GM12801 (cell line): ENCODE data around the gene CLEC16A.

Source experiments
- CTCF ChIP-seq: IDR thresholded peaks from one replicate; pipeline ENCODE4 v1.5.1; 2011; ENCODE audit warnings: control low read depth; ENCODE audit not compliant: insufficient read length; ENCODE audit errors: extremely low read depth

The CLEC16A gene

GRCh38 chr16:10938796-10939648, 5.3 kb upstream of the CLEC16A start:
- no peak for TF ChIP-seq CTCF

DNA sequence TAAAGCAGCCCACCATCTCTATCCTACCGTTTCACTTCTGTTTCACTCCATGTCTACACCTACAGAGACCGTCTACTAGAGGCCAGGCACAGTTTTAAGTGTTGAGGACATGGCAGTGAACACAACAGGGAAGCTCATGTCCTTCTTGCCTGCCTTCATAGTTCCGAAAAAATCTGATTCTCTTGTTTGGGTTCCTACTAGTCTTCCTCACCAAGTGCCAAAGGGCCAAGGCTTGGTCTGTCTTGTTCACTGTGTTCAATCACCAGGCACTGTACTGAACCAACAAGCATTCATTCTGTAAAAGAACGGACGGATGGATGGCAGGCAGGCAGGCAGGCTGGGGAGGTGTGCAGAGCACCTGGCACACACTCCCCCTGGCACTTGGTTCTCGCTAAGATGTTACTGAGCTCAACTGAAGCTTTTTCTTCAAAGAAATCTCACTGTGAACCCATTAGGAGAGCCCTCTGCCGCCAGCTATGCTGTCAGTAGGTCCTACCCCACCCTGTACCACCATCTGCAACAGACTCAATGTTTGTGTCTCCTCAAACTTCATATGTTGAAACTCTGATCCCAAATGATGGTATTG, 4.6 kb upstream of the CLEC16A start:
- TF ChIP-seq CTCF = no peak

DNA sequence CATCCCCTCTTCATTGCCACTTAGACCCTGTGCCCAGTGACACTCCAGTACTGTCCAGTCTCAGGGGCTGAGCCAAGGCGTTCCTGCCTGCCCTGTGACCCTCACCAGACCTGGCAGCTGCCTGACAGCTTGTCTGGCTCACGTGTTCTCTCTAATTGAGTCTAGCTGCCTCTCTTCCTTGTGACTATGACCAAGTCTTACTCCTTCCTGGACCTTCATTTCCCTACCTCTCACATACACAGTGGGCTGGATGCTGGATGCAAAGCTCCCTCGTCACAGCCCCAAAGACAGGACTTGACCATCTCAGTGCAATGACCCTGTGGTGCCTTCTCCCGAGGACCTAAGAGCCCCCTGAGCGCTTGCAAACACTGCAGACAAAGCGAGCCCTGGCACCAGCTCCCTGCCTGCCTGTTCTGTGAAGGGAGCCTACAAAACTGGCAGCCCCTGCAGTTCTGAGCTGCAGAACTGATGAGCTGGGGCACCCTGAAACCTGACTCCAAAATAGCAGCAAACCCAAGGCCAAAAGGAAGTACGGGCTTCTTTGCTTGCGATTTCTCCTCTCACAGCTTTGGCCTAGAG, 3.8 kb upstream of the CLEC16A start:
- no peak for TF ChIP-seq CTCF

- no peak for TF ChIP-seq CTCF
These were observed 3.0 kb upstream of the CLEC16A start for GRCh38 chr16:10941127-10941933.

GRCh38 chr16:10942352-10943063, 1.9 kb upstream of the CLEC16A start, which contains the start of gene DEXI:
DEXI (minus strand) TSS chr16:10942468; CDS start chr16:10942005, 463 bp downstream.
- no peak for TF ChIP-seq CTCF

DNA sequence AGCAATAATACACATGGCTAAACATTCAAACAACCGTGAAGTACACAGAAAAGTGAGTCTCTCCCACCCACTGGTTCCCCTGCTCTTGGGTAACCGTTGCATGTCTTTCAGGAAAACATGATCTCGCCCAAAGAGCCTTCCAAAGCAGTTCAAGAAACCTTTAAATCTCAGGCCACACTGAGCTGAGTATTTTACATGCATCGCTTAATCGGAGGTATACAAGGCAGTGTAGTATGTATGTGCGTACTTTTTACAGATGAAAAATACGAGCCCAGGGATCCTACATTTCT, 1.4 kb upstream of the CLEC16A start:
- no peak for TF ChIP-seq CTCF
